ENCODE measurements around the gene ACSM2B.
"Not testable (repeated sequence)": the region's sequence is repeated elsewhere in the genome, so short reads cannot be mapped to it uniquely, and the experiment has no call there.

ACSM2B gene

GRCh38 chr16:20598832-20599469 lies 22.8 kb upstream of the ACSM2B start:
- H3K4me3 ChIP-seq (ENCODE audit: low read length) = no peak overlapping the region
- no peak for DNase-seq (ENCODE audit: low read depth, low spot score)

- not testable (repeated sequence) for H3K4me3 ChIP-seq (ENCODE audit: low read length); DNase-seq (ENCODE audit: low read depth, low spot score)
Observed at GRCh38 chr16:20595694-20596093, 19.5 kb upstream of the ACSM2B start.

- not testable (repeated sequence) for H3K4me3 ChIP-seq (ENCODE audit: low read length); DNase-seq (ENCODE audit: low read depth, low spot score)
Observed at GRCh38 chr16:20595068-20595467, 18.9 kb upstream of the ACSM2B start.

- not testable (repeated sequence) for H3K4me3 ChIP-seq (ENCODE audit: low read length); DNase-seq (ENCODE audit: low read depth, low spot score)
Observed at GRCh38 chr16:20592780-20593179, 16.6 kb upstream of the ACSM2B start.

- not testable (repeated sequence) for DNase-seq (ENCODE audit: low read depth, low spot score); H3K4me3 ChIP-seq (ENCODE audit: low read length)
Observed at GRCh38 chr16:20589486-20589885, 13.3 kb upstream of the ACSM2B start.

- not testable (repeated sequence) for H3K4me3 ChIP-seq (ENCODE audit: low read length); DNase-seq (ENCODE audit: low read depth, low spot score)
Observed at GRCh38 chr16:20587645-20588074, 11.5 kb upstream of the ACSM2B start.

GRCh38 chr16:20586716-20587115 lies 10.5 kb upstream of the ACSM2B start:
- not testable (repeated sequence) for DNase-seq (ENCODE audit: low read depth, low spot score); H3K4me3 ChIP-seq (ENCODE audit: low read length)

GRCh38 chr16:20586112-20586511 lies 9.9 kb upstream of the ACSM2B start:
- not testable (repeated sequence) for DNase-seq (ENCODE audit: low read depth, low spot score); H3K4me3 ChIP-seq (ENCODE audit: low read length)

GRCh38 chr16:20580487-20581259 lies 4.5 kb upstream of the ACSM2B start:
- DNase-seq (ENCODE audit: low read depth, low spot score) = not testable (repeated sequence)

GRCh38 chr16:20578091-20578490 lies 1.9 kb upstream of the ACSM2B start:
- H3K4me3 ChIP-seq (ENCODE audit: low read length); DNase-seq (ENCODE audit: low read depth, low spot score): not testable (repeated sequence)

More at GRCh38 chr16:20580487-20581259, 4.5 kb upstream of the ACSM2B start:
- not testable (repeated sequence) for H3K4me3 ChIP-seq (ENCODE audit: low read length)

GRCh38 chr16:20569117-20569651 lies 7.0 kb downstream of the ACSM2B start:
- not testable (repeated sequence) for DNase-seq (ENCODE audit: low read depth, low spot score); H3K4me3 ChIP-seq (ENCODE audit: low read length)

GRCh38 chr16:20568404-20568803 lies 7.8 kb downstream of the ACSM2B start:
- H3K4me3 ChIP-seq (ENCODE audit: low read length) = no peak overlapping the region
- DNase-seq (ENCODE audit: low read depth, low spot score) = no peak

- no peak overlapping the region for H3K4me3 ChIP-seq (ENCODE audit: low read length)
- no peak for DNase-seq (ENCODE audit: low read depth, low spot score)
Observed at GRCh38 chr16:20566864-20567263, 9.3 kb downstream of the ACSM2B start.

- not testable (repeated sequence) for DNase-seq (ENCODE audit: low read depth, low spot score); H3K4me3 ChIP-seq (ENCODE audit: low read length)
Observed at GRCh38 chr16:20565334-20565733, 10.8 kb downstream of the ACSM2B start.

- not testable (repeated sequence) for DNase-seq (ENCODE audit: low read depth, low spot score); H3K4me3 ChIP-seq (ENCODE audit: low read length)
Observed at GRCh38 chr16:20564218-20564617, 11.9 kb downstream of the ACSM2B start.

GRCh38 chr16:20555628-20556027 lies 20.5 kb downstream of the ACSM2B start:
- DNase-seq (ENCODE audit: low read depth, low spot score) = not testable (repeated sequence)

GRCh38 chr16:20554689-20555088 lies 21.5 kb downstream of the ACSM2B start:
- DNase-seq (ENCODE audit: low read depth, low spot score); H3K4me3 ChIP-seq (ENCODE audit: low read length): not testable (repeated sequence)

More at GRCh38 chr16:20555628-20556027, 20.5 kb downstream of the ACSM2B start:
- H3K4me3 ChIP-seq (ENCODE audit: low read length) = not testable (repeated sequence)

GRCh38 chr16:20553493-20553892 lies 22.7 kb downstream of the ACSM2B start:
- H3K4me3 ChIP-seq (ENCODE audit: low read length); DNase-seq (ENCODE audit: low read depth, low spot score): not testable (repeated sequence)

- H3K4me3 ChIP-seq (ENCODE audit: low read length); DNase-seq (ENCODE audit: low read depth, low spot score): not testable (repeated sequence)
Observed at GRCh38 chr16:20546951-20547350, 29.2 kb downstream of the ACSM2B start.

GRCh38 chr16:20546278-20546853 lies 29.8 kb downstream of the ACSM2B start:
- H3K4me3 ChIP-seq (ENCODE audit: low read length); DNase-seq (ENCODE audit: low read depth, low spot score): not testable (repeated sequence)

All from Jurkat, Clone E6-1 (cell line).